Gastroesophageal sphincter (tissue), 4 donors: ENCODE data around the gene POLE4. TPM values are rescaled to one million over a fixed set of nuclear protein-coding genes. Genes with fewer than 3 reads are reported as not detected.
A peak's percentile ranks its signal among the peaks of the same experiment; 100 is the strongest.

ENCODE experiments used
- ATAC-seq: fragments of 150-250 bp; one replicate; pipeline ENCODE4 v1.9.1; 2016; ENCODE audit warnings: mild to moderate bottlenecking, moderate library complexity
- H3K27ac ChIP-seq, 4 donors: fragments of 200-600 bp; sonication (generic) in 3 of 4; 1 replicate in 3 of 4; 2 replicates in 1 of 4; pipeline ENCODE4 v1.5.1; 2016 to 2019
- H3K27me3 ChIP-seq: fragments of 200-600 bp; sonication (generic); one replicate; pipeline ENCODE4 v1.5.1; 2019
- H3K36me3 ChIP-seq, 2 donors: fragments of 200-600 bp; sonication (generic); one replicate each; pipeline ENCODE4 v1.5.1; 2019; ENCODE audit warnings: control low read depth in 1 of 2
- H3K4me1 ChIP-seq, 3 donors: fragments of 200-600 bp; sonication (generic); 1 replicate in 2 of 3; 2 replicates in 1 of 3; pipeline ENCODE4 v1.5.1; 2016 to 2019; ENCODE audit warnings: control low read depth in 2 of 3
- H3K4me3 ChIP-seq, 2 donors: fragments of 200-600 bp; sonication (generic); one replicate each; pipeline ENCODE4 v1.5.1; 2019; ENCODE audit warnings: mild to moderate bottlenecking in 1 of 2, moderate library complexity in 1 of 2
- H3K9me3 ChIP-seq, 3 donors: fragments of 200-600 bp; sonication (generic); one replicate each; pipeline ENCODE4 v1.5.1; 2017 to 2019; ENCODE audit warnings: control low read depth in 2 of 3
- CTCF ChIP-seq, 4 experiments: fragments of 200-600 bp in 2 of 4; fragments of 450-650 bp in 2 of 4; sonication (generic) in 1 of 4; IDR thresholded peaks; one replicate each; pipeline ENCODE4 v1.5.1; 2017 to 2019; ENCODE audit warnings: antibody characterized with exemption in 4 of 4, mild to moderate bottlenecking in 2 of 4, moderate library complexity in 2 of 4
- EP300 ChIP-seq: sonication (generic); formaldehyde crosslinking; IDR thresholded peaks from one replicate; pipeline ENCODE4 v1.6.1; 2017; ENCODE audit warnings: antibody characterized with exemption, mild to moderate bottlenecking
- POLR2A ChIP-seq, 2 donors: fragments of 450-650 bp; IDR thresholded peaks; one replicate each; pipeline ENCODE4 v1.6.1; 2017; ENCODE audit warnings: antibody characterized with exemption in 2 of 2, mild to moderate bottlenecking in 2 of 2, moderate library complexity in 1 of 2
- POLR2AphosphoS5 ChIP-seq: sonication (generic); formaldehyde crosslinking; IDR thresholded peaks from one replicate; pipeline ENCODE4 v1.6.1; 2017; ENCODE audit warnings: antibody characterized with exemption
- WGBS, 2 donors: methylation state at CpG; one replicate each; pipeline ENCODE4 v1.1.5; 2018; ENCODE audit warnings: low coverage in 1 of 2; 5-methylcytosine and 5-hydroxymethylcytosine counted together
- total RNA-seq, 4 donors: library from RNA; depleted of rRNA; stranded (reverse); fragments of >200 nt; gene quantifications; one replicate each; pipeline ENCODE4 v1.1.0, GENCODE V29; 2016

Gene POLE4
- total RNA-seq = 10 to 100 TPM; 17.7 to 34.1 (median 24.8) TPM

DNA sequence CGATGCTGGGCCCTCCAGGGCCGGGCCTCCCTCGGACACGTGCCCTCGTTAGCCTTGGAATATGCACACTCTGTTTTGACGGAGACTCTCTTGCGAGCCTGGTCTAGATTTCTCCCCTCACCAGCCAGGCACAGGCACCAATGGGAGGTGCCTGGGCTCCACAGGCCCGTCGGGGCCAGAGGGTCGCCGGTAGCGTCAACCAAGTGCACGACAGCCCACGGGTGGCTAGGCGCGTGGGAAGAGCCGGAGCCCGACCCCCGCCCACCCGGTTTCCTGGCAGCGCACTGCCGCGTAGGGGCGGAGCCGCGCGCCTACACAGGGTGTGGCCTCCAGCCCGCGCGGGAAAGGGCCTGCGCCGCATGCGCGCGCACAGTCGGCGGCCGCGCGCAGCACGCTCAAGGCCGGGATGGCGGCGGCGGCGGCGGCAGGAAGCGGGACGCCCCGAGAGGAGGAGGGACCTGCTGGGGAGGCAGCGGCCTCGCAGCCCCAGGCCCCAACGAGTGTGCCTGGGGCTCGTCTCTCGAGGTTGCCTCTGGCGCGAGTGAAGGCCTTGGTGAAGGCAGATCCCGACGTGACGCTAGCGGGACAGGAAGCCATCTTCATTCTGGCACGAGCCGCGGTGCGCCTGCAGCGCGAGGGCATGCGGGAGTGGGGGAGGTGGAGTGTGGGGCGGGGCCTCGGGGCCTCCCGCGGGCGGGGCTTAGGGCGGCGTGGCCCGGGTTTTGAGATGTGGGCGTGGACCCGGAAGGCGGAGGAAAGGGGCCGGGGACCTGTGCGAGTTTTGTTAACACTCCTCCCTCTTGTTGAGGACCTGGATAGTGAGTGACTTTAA, at the start of gene POLE4:
Gene POLE4 (plus strand): TSS at position 370 of the 832 bp plus-strand sequence. CDS start 37 bp downstream, at position 407.
- no peaks in the 10 kb centered on the region for H3K27me3 ChIP-seq
- H3K4me1 ChIP-seq = peaks cover 0 to 20% (median 8%) of the 10 kb centered on the region in 3 donors
- 0 to 1% methylated on average over 9 to 16 of the region's 81 CpGs for WGBS, 2 donors
- H3K36me3 ChIP-seq = peaks cover 0 to 29% of the 10 kb centered on the region in 2 donors
- peaks cover 0 to under 1% (median 0%) of the 10 kb centered on the region in 3 donors for H3K9me3 ChIP-seq
- H3K4me3 ChIP-seq = peak within 1 kb of the TSS; percentile 39 to 66
- peak in 3 of 4 experiments; percentile 15 to 37 (median 24) for TF ChIP-seq CTCF (IDR thresholded peaks at IDR 0.05)
- TF ChIP-seq EP300 = no peak
- TF ChIP-seq POLR2A (IDR thresholded peaks at IDR 0.05) = peak; percentile 85 to 87
- peak; percentile 87 for TF ChIP-seq POLR2AphosphoS5
- peak within 1 kb of the TSS; percentile 47 to 91 (median 91) for H3K27ac ChIP-seq
- peak; percentile 99 for ATAC-seq

GRCh38 chr2:74908748-74909444, 49.5 kb upstream of the POLE4 start:
- no peak for TF ChIP-seq CTCF (IDR thresholded peaks at IDR 0.05)
- no peak for TF ChIP-seq EP300
- no peak for TF ChIP-seq POLR2AphosphoS5
- no peak for TF ChIP-seq POLR2A (IDR thresholded peaks at IDR 0.05)
- no peak for ATAC-seq
- Histone ChIP-seq H3K27ac (no peak overlapping the region), H3K27me3 (peaks cover 49% of the 10 kb centered on the region), H3K36me3 (no peaks in the 10 kb centered on the region), H3K4me3 (no peak overlapping the region), H3K4me1 (peaks cover 0 to 9% (median 0%) of the 10 kb centered on the region in 3 donors), H3K9me3 (no peaks in the 10 kb centered on the region)
- 8 to 23% methylated on average over 6 of the region's 31 CpGs for WGBS, 2 donors

- no peak for ATAC-seq
- no peaks in the 10 kb centered on the region for H3K36me3 ChIP-seq
- WGBS, 2 donors = 85 to 92% methylated on average over 1 of the region's 1 CpG
- no peaks in the 10 kb centered on the region for H3K9me3 ChIP-seq
- peaks cover 0 to 9% (median 0%) of the 10 kb centered on the region in 3 donors for H3K4me1 ChIP-seq
- H3K4me3 ChIP-seq = no peak overlapping the region
- H3K27ac ChIP-seq = no peak overlapping the region
- H3K27me3 ChIP-seq = peaks cover 54% of the 10 kb centered on the region
- TF ChIP-seq POLR2A (IDR thresholded peaks at IDR 0.05) = no peak
- TF ChIP-seq EP300 = no peak
- TF ChIP-seq POLR2AphosphoS5 = no peak
- no peak for TF ChIP-seq CTCF (IDR thresholded peaks at IDR 0.05)
These were observed 48.2 kb upstream of the POLE4 start for GRCh38 chr2:74910245-74910644.

GRCh38 chr2:74911061-74911460, 47.4 kb upstream of the POLE4 start:
- H3K4me1 ChIP-seq = peaks cover 0 to 9% (median 0%) of the 10 kb centered on the region in 3 donors
- H3K36me3 ChIP-seq = no peaks in the 10 kb centered on the region
- no peak for ATAC-seq
- TF ChIP-seq POLR2AphosphoS5 (no peak), EP300 (no peak), CTCF (IDR thresholded peaks at IDR 0.05) (no peak)
- H3K27me3 ChIP-seq = peaks cover 58% of the 10 kb centered on the region
- H3K4me3 ChIP-seq = no peak overlapping the region
- 46 to 58% methylated on average over 4 of the region's 4 CpGs for WGBS, 2 donors
- H3K9me3 ChIP-seq = no peaks in the 10 kb centered on the region
- no peak overlapping the region for H3K27ac ChIP-seq
